SU-DHL-6 (cell line): ENCODE measurements around the gene ZNF74.
"Not testable (repeated sequence)": the region's sequence is repeated elsewhere in the genome, so short reads cannot be mapped to it uniquely, and the experiment has no call there.

ENCODE experiments used
- EZH2phosphoT487 ChIP-seq: fragments of 200-600 bp; sonication (generic), shearing (Covaris generic); conservative IDR thresholded peaks from 2 replicates; pipeline ENCODE4 v1.6.1; 2018; ENCODE audit warnings: mild to moderate bottlenecking, antibody characterized with exemption, low read length, moderate library complexity, mixed read lengths
- TF ChIP-seq, protein P1 (sequence below): fragments of 200-600 bp; sonication (generic); IDR thresholded peaks from one replicate; pipeline ENCODE4 v1.5.1; 2017; ENCODE audit warnings: antibody characterized with exemption, mild to moderate bottlenecking, low read length, moderate library complexity; ENCODE audit not compliant: insufficient read depth, poor library complexity, severe bottlenecking

DNA sequence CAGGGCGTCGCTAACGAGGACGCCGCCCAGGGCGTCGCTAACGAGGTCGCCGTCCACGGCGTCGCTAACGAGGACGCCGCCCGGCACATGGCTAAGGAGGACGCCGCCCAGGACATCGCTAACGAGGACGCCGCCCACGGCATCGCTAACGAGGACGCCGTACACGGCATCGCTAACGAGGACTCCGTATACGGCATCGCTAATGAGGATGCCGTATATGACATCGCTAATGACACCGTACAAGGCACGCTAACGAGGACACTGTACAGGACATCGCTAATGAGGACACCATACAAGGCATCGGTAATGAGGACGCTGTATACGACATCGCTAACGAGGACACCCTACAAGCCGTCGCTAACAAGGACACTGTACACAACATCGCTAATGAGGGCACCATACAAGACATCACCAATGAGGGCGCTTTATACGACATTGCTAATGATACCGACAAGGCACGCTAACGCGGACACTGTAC lies 32.2 kb upstream of the ZNF74 start:
- TF ChIP-seq, protein P1, sequence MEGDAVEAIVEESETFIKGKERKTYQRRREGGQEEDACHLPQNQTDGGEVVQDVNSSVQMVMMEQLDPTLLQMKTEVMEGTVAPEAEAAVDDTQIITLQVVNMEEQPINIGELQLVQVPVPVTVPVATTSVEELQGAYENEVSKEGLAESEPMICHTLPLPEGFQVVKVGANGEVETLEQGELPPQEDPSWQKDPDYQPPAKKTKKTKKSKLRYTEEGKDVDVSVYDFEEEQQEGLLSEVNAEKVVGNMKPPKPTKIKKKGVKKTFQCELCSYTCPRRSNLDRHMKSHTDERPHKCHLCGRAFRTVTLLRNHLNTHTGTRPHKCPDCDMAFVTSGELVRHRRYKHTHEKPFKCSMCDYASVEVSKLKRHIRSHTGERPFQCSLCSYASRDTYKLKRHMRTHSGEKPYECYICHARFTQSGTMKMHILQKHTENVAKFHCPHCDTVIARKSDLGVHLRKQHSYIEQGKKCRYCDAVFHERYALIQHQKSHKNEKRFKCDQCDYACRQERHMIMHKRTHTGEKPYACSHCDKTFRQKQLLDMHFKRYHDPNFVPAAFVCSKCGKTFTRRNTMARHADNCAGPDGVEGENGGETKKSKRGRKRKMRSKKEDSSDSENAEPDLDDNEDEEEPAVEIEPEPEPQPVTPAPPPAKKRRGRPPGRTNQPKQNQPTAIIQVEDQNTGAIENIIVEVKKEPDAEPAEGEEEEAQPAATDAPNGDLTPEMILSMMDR = not testable (repeated sequence)
- not testable (repeated sequence) for TF ChIP-seq EZH2phosphoT487
